Activated T-cell treated with anti-CD3 and anti-CD28 coated beads, Interleukin-2, amount 50 U/mL, for 4 hours (primary cell): ENCODE measurements around the gene PTHLH. TPM values are rescaled to one million over a fixed set of nuclear protein-coding genes. Genes with fewer than 3 reads are reported as not detected.

Experiments
- ATAC-seq, 2 donors: fragments of 200-7000 bp; cut with Tn5 transposase; one replicate each; pipeline ENCODE4 v1.10.0; 2021
- DNase-seq: peaks from one replicate; pipeline ENCODE4 v3.0.0-alpha.2; 2020
- H3K27me3 Mint-ChIP-seq: one replicate; pipeline ENCODE4 v1.8.0; 2021; ENCODE audit warnings: low read depth, mixed read lengths
- H3K36me3 Mint-ChIP-seq: one replicate; pipeline ENCODE4 v1.8.0; 2022; ENCODE audit warnings: mixed read lengths; ENCODE audit not compliant: insufficient read depth
- H3K4me1 Mint-ChIP-seq: one replicate; pipeline ENCODE4 v1.8.0; 2021; ENCODE audit warnings: low read depth, mixed read lengths
- H3K4me3 Mint-ChIP-seq: one replicate; pipeline ENCODE4 v1.8.0; 2021; ENCODE audit warnings: mild to moderate bottlenecking, moderate library complexity, mixed read lengths
- H3K9me3 Mint-ChIP-seq: one replicate; pipeline ENCODE4 v1.8.0; 2021; ENCODE audit warnings: mixed read lengths
- total RNA-seq, 3 donors: library from RNA; stranded (reverse); gene quantifications; one replicate each; pipeline ENCODE4 v1.2.1, GENCODE V29; 2021

The PTHLH gene
- total RNA-seq, 3 donors from 2014 or later: 0.11 to 0.33 (median 0.18) TPM

GRCh38 chr12:27968972-27969623, 3.4 kb downstream of the PTHLH start:
- Mint-ChIP-seq H3K9me3 (no peaks in the 10 kb centered on the region), H3K4me3 (peak overlapping the region; percentile 80), H3K36me3 (no peaks in the 10 kb centered on the region), H3K27me3 (peaks cover 76% of the 10 kb centered on the region), H3K4me1 (peaks cover 20% of the 10 kb centered on the region)
- DNase-seq (no peak), ATAC-seq (no peak)

- Mint-ChIP-seq H3K27me3 (peaks cover 75% of the 10 kb centered on the region), H3K4me3 (no peak overlapping the region), H3K4me1 (peaks cover 20% of the 10 kb centered on the region), H3K36me3 (no peaks in the 10 kb centered on the region), H3K9me3 (no peaks in the 10 kb centered on the region)
- ATAC-seq (no peak), DNase-seq (no peak)
Observed at GRCh38 chr12:27967551-27968054, 4.9 kb downstream of the PTHLH start.

- ATAC-seq: no peak
- peaks cover 20% of the 10 kb centered on the region for H3K4me1 Mint-ChIP-seq
- H3K9me3 Mint-ChIP-seq: no peaks in the 10 kb centered on the region
Observed at GRCh38 chr12:27966870-27967269, 5.7 kb downstream of the PTHLH start.

GRCh38 chr12:27965966-27966365, 6.6 kb downstream of the PTHLH start:
- Mint-ChIP-seq H3K9me3 (no peaks in the 10 kb centered on the region), H3K27me3 (peaks cover 67% of the 10 kb centered on the region), H3K4me3 (no peak overlapping the region), H3K36me3 (no peaks in the 10 kb centered on the region), H3K4me1 (peaks cover 19% of the 10 kb centered on the region)
- no peak for DNase-seq
- ATAC-seq: no peak

More at GRCh38 chr12:27966870-27967269, 5.7 kb downstream of the PTHLH start:
- no peak for DNase-seq
- Mint-ChIP-seq H3K4me3 (no peak overlapping the region), H3K36me3 (no peaks in the 10 kb centered on the region), H3K27me3 (peaks cover 71% of the 10 kb centered on the region)

- no peak overlapping the region for H3K4me3 Mint-ChIP-seq
- H3K4me1 Mint-ChIP-seq: peaks cover 16% of the 10 kb centered on the region
- H3K36me3 Mint-ChIP-seq: no peaks in the 10 kb centered on the region
- ATAC-seq: no peak
- H3K27me3 Mint-ChIP-seq: peaks cover 67% of the 10 kb centered on the region
- DNase-seq: no peak
- H3K9me3 Mint-ChIP-seq: no peaks in the 10 kb centered on the region
Observed at GRCh38 chr12:27965411-27965810, 7.1 kb downstream of the PTHLH start.

GRCh38 chr12:27964123-27964522, 8.4 kb downstream of the PTHLH start:
- H3K4me1 Mint-ChIP-seq: peaks cover 8% of the 10 kb centered on the region
- H3K36me3 Mint-ChIP-seq: no peaks in the 10 kb centered on the region

GRCh38 chr12:27960821-27961220, 11.7 kb downstream of the PTHLH start:
- Mint-ChIP-seq H3K36me3 (no peaks in the 10 kb centered on the region), H3K4me1 (no peaks in the 10 kb centered on the region), H3K9me3 (no peaks in the 10 kb centered on the region), H3K4me3 (no peak overlapping the region), H3K27me3 (peaks cover 56% of the 10 kb centered on the region)
- no peak for DNase-seq
- no peak for ATAC-seq

More at GRCh38 chr12:27964123-27964522, 8.4 kb downstream of the PTHLH start:
- H3K4me3 Mint-ChIP-seq: no peak overlapping the region
- H3K27me3 Mint-ChIP-seq: peaks cover 65% of the 10 kb centered on the region
- ATAC-seq (no peak), DNase-seq (no peak)
- H3K9me3 Mint-ChIP-seq: no peaks in the 10 kb centered on the region

- no peaks in the 10 kb centered on the region for H3K4me1 Mint-ChIP-seq
- no peak for ATAC-seq
- peaks cover 43% of the 10 kb centered on the region for H3K27me3 Mint-ChIP-seq
- DNase-seq: no peak
- no peaks in the 10 kb centered on the region for H3K9me3 Mint-ChIP-seq
- no peak overlapping the region for H3K4me3 Mint-ChIP-seq
- H3K36me3 Mint-ChIP-seq: no peaks in the 10 kb centered on the region
Observed at GRCh38 chr12:27958675-27959074, 13.9 kb downstream of the PTHLH start.

- Mint-ChIP-seq H3K4me1 (no peaks in the 10 kb centered on the region), H3K36me3 (no peaks in the 10 kb centered on the region), H3K4me3 (no peak overlapping the region), H3K27me3 (peaks cover 34% of the 10 kb centered on the region), H3K9me3 (no peaks in the 10 kb centered on the region)
- no peak for DNase-seq
- no peak for ATAC-seq
Observed at GRCh38 chr12:27957366-27957765, 15.2 kb downstream of the PTHLH start.

GRCh38 chr12:27953817-27954216, 18.7 kb downstream of the PTHLH start:
- Mint-ChIP-seq H3K4me3 (no peak overlapping the region), H3K36me3 (no peaks in the 10 kb centered on the region), H3K27me3 (peaks cover 17% of the 10 kb centered on the region), H3K4me1 (no peaks in the 10 kb centered on the region), H3K9me3 (no peaks in the 10 kb centered on the region)
- ATAC-seq (no peak), DNase-seq (no peak)

GRCh38 chr12:27953348-27953747, 19.2 kb downstream of the PTHLH start:
- Mint-ChIP-seq H3K36me3 (no peaks in the 10 kb centered on the region), H3K4me3 (no peak overlapping the region), H3K4me1 (no peaks in the 10 kb centered on the region), H3K27me3 (peaks cover 12% of the 10 kb centered on the region), H3K9me3 (no peaks in the 10 kb centered on the region)
- no peak for ATAC-seq
- DNase-seq: no peak

- Mint-ChIP-seq H3K27me3 (peaks cover 10% of the 10 kb centered on the region), H3K9me3 (no peaks in the 10 kb centered on the region), H3K4me1 (no peaks in the 10 kb centered on the region), H3K36me3 (no peaks in the 10 kb centered on the region), H3K4me3 (no peak overlapping the region)
- ATAC-seq (no peak), DNase-seq (no peak)
Observed at GRCh38 chr12:27952510-27952909, 20.0 kb downstream of the PTHLH start.

- no peak for ATAC-seq
- Mint-ChIP-seq H3K4me1 (no peaks in the 10 kb centered on the region), H3K27me3 (peaks cover 6% of the 10 kb centered on the region), H3K4me3 (no peak overlapping the region), H3K9me3 (no peaks in the 10 kb centered on the region), H3K36me3 (no peaks in the 10 kb centered on the region)
- DNase-seq: no peak
Observed at GRCh38 chr12:27951898-27952297, 20.6 kb downstream of the PTHLH start.

- H3K4me3 Mint-ChIP-seq: no peak overlapping the region
- H3K9me3 Mint-ChIP-seq: no peaks in the 10 kb centered on the region
- DNase-seq (no peak), ATAC-seq (no peak)
- peaks cover 1% of the 10 kb centered on the region for H3K4me1 Mint-ChIP-seq
- H3K27me3 Mint-ChIP-seq: peaks cover 5% of the 10 kb centered on the region
- no peaks in the 10 kb centered on the region for H3K36me3 Mint-ChIP-seq
Observed at GRCh38 chr12:27946421-27946820, 26.1 kb downstream of the PTHLH start.

- Mint-ChIP-seq H3K27me3 (no peaks in the 10 kb centered on the region), H3K4me3 (no peak overlapping the region), H3K36me3 (no peaks in the 10 kb centered on the region), H3K4me1 (no peaks in the 10 kb centered on the region), H3K9me3 (no peaks in the 10 kb centered on the region)
- ATAC-seq: peak; percentile 77 to 89
- peak; percentile 65 for DNase-seq
Observed at GRCh38 chr12:27940756-27941402, 31.7 kb downstream of the PTHLH start.
